IMR-90 (cell line): ENCODE results near the gene ATP5F1D. TPM values are rescaled to one million over a fixed set of nuclear protein-coding genes. Genes with fewer than 3 reads are reported as not detected.

Experiments
- ATAC-seq: fragments of 200-7000 bp; cut with Tn5 transposase; 2 replicates; pipeline ENCODE4 v1.9.1; 2020; ENCODE audit warnings: low read depth, mild to moderate bottlenecking, moderate library complexity
- BruUV-seq: library from RNA; stranded (reverse); fragments of 400-500 nt; replicated peaks from 2 replicates; lab custom pipeline; 2021; lab: Mats Ljungman, UMichigan
- CTCF ChIA-PET: fragments of 300-600 bp; formaldehyde crosslinking; extraction: SDS; loops from one replicate; lab custom pipeline; 2021; ENCODE audit warnings: antibody characterized with exemption; lab: Yijun Ruan, JAX
- POLR2A ChIA-PET: fragments of 300-600 bp; sonication (Branson Sonifier 250); formaldehyde crosslinking; loops from one replicate; lab custom pipeline; 2022; ENCODE audit warnings: antibody characterized with exemption; ENCODE audit not compliant: unreplicated experiment; lab: Charles Lee
- DNase-seq: peaks from one replicate; pipeline ENCODE4 v3.0.0; 2013
- H2AFZ ChIP-seq: replicated peaks from 2 replicates; pipeline ENCODE3; 2013; ENCODE audit warnings: low read length, mild to moderate bottlenecking; ENCODE audit not compliant: poor library complexity
- H2AK5ac ChIP-seq: 2 replicates; pipeline ENCODE4 v1.6.1; 2013; ENCODE audit warnings: low read depth, low read length, inconsistent platforms
- H2AK9ac ChIP-seq: replicated peaks from 2 replicates; pipeline ENCODE3; 2013; ENCODE audit warnings: mild to moderate bottlenecking, low read depth, low read length, moderate library complexity; ENCODE audit not compliant: poor library complexity
- H2BK120ac ChIP-seq: 2 replicates; pipeline ENCODE4 v1.6.1; 2013; ENCODE audit warnings: low read depth, low read length, inconsistent platforms
- H2BK15ac ChIP-seq: 3 replicates; pipeline ENCODE4 v1.6.1; 2013; ENCODE audit warnings: low read depth, low read length, inconsistent platforms
- H2BK20ac ChIP-seq: 2 replicates; pipeline ENCODE4 v1.6.1; 2013; ENCODE audit warnings: low read depth, mild to moderate bottlenecking, inconsistent platforms, low read length, moderate library complexity
- H2BK5ac ChIP-seq: 2 replicates; pipeline ENCODE4 v1.6.1; 2013; ENCODE audit warnings: mild to moderate bottlenecking, low read depth, low read length, inconsistent platforms; ENCODE audit not compliant: poor library complexity, severe bottlenecking
- H3K14ac ChIP-seq: replicated peaks from 2 replicates; pipeline ENCODE4 v1.6.1; 2013; ENCODE audit warnings: low read depth, low read length, inconsistent platforms
- H3K18ac ChIP-seq: 2 replicates; pipeline ENCODE4 v1.6.1; 2013; ENCODE audit warnings: low read depth, low read length, control low read depth
- H3K23ac ChIP-seq: 2 replicates; pipeline ENCODE4 v1.6.1; 2013; ENCODE audit warnings: low read depth, low read length, inconsistent platforms
- H3K27ac ChIP-seq: 2 replicates; pipeline ENCODE4 v1.5.1; 2013; ENCODE audit warnings: mild to moderate bottlenecking, control low read depth, low read length; ENCODE audit not compliant: insufficient read depth
- H3K27me3 ChIP-seq: 2 replicates; pipeline ENCODE4 v1.6.1; 2013; ENCODE audit warnings: low read length; ENCODE audit not compliant: control insufficient read depth, insufficient read depth
- H3K36me3 ChIP-seq: 2 replicates; pipeline ENCODE4 v1.6.1; 2013; ENCODE audit warnings: low read length, mixed read lengths; ENCODE audit not compliant: control insufficient read depth, insufficient read depth
- H3K4ac ChIP-seq: 2 replicates; pipeline ENCODE4 v1.6.1; 2013; ENCODE audit warnings: low read depth, low read length, inconsistent platforms
- H3K4me1 ChIP-seq: 2 replicates; pipeline ENCODE4 v1.6.1; 2013; ENCODE audit warnings: low read length, mixed read lengths; ENCODE audit not compliant: control insufficient read depth, insufficient read depth
- H3K4me2 ChIP-seq: 2 replicates; pipeline ENCODE4 v1.6.1; 2013; ENCODE audit warnings: low read depth, mild to moderate bottlenecking, control low read depth, low read length, moderate library complexity
- H3K4me3 ChIP-seq: 2 replicates; pipeline ENCODE4 v1.5.1; 2013; ENCODE audit warnings: low read depth, mild to moderate bottlenecking, control low read depth, low read length, moderate library complexity; ENCODE audit not compliant: insufficient read depth
- H3K56ac ChIP-seq: 2 replicates; pipeline ENCODE4 v1.6.1; 2013; ENCODE audit warnings: low read length, inconsistent platforms; ENCODE audit not compliant: insufficient read depth; ENCODE audit errors: extremely low read depth
- H3K79me1 ChIP-seq, 2 experiments: 2 replicates each; pipeline ENCODE4 v1.6.1; 2013; ENCODE audit warnings: low read length in 2 of 2, inconsistent platforms in 1 of 2, low read depth in 1 of 2
- H3K9ac ChIP-seq: 2 replicates; pipeline ENCODE4 v1.6.1; 2013; ENCODE audit warnings: low read depth, low read length, control low read depth
- H3K9me1 ChIP-seq: 2 replicates; pipeline ENCODE4 v1.6.1; 2013; ENCODE audit warnings: low read length, inconsistent platforms; ENCODE audit not compliant: insufficient read depth
- H3K9me3 ChIP-seq: 2 replicates; pipeline ENCODE4 v1.6.1; 2013; ENCODE audit warnings: low read length; ENCODE audit not compliant: control insufficient read depth, insufficient read depth
- H4K20me1 ChIP-seq: 2 replicates; pipeline ENCODE4 v1.6.1; 2013; ENCODE audit warnings: low read length, inconsistent platforms; ENCODE audit not compliant: insufficient read depth
- H4K5ac ChIP-seq: 2 replicates; pipeline ENCODE4 v1.6.1; 2013; ENCODE audit warnings: mild to moderate bottlenecking, low read depth, low read length, control low read depth
- H4K8ac ChIP-seq, 2 experiments: 2 replicates each; pipeline ENCODE4 v1.6.1; 2013; ENCODE audit warnings: low read depth in 2 of 2, low read length in 2 of 2, control low read depth in 1 of 2, inconsistent platforms in 1 of 2
- H4K91ac ChIP-seq: 2 replicates; pipeline ENCODE4 v1.6.1; 2013; ENCODE audit warnings: low read depth, low read length, inconsistent platforms; ENCODE audit not compliant: insufficient read depth
- BHLHE40 ChIP-seq: fragments of 150-350 bp; IDR thresholded peaks from 2 replicates; pipeline ENCODE4 v1.6.1; 2016; ENCODE audit warnings: mild to moderate bottlenecking, low read depth, low read length
- MAFK ChIP-seq: IDR thresholded peaks from 2 replicates; pipeline ENCODE4 v1.6.1; 2012; ENCODE audit warnings: low read depth, low read length, improper control_type of control experiment
- RCOR1 ChIP-seq: IDR thresholded peaks from 2 replicates; pipeline ENCODE4 v1.6.1; 2012; ENCODE audit warnings: mild to moderate bottlenecking, low read length, improper control_type of control experiment; ENCODE audit not compliant: insufficient replicate concordance
- RFX5 ChIP-seq: IDR thresholded peaks from 2 replicates; pipeline ENCODE4 v1.8.0; 2012; ENCODE audit warnings: low read depth, mild to moderate bottlenecking, low read length, moderate library complexity
- WGBS, 2 experiments: methylation state at CpG; one replicate each; pipeline versions ENCODE4 v1.1.5 to v1.1.7; 2013; ENCODE audit warnings: missing lambda C conversion rate in 2 of 2; ENCODE audit not compliant: insufficient read length in 1 of 2; ENCODE audit errors: extremely low coverage in 2 of 2; 5-methylcytosine and 5-hydroxymethylcytosine counted together
- dilution Hi-C: fragments of 300-500 bp; cut with HindIII; formaldehyde crosslinking; loops from one replicate; pipeline ENCODE4 v1.14.3; 2018; ENCODE audit warnings: low sequenced_read_pairs; ENCODE audit not compliant: unreplicated experiment
- in situ Hi-C: fragments of 300-500 bp; cut with MboI; formaldehyde crosslinking; loops from 3 replicates; pipeline ENCODE4 v1.14.3; 2019; ENCODE audit warnings: low sequenced_read_pairs, inconsistent platforms, mixed read lengths
- intact Hi-C: fragments of 100-400 bp; cut with micrococcal nuclease; formaldehyde crosslinking; loops from 2 replicates; pipeline ENCODE4 v1.10.0; 2022
- polyA plus RNA-seq, 3 experiments: library from polyadenylated mRNA; depleted of rRNA; stranded (reverse); fragments of >200 nt; gene quantifications; 2 replicates each; pipeline ENCODE4 v1.2.3, GENCODE V29; 2012; ENCODE audit warnings: low replicate concordance in 1 of 3
- total RNA-seq: library from RNA; depleted of rRNA; stranded (reverse); fragments of >200 nt; gene quantifications from 2 replicates; pipeline ENCODE4 v1.2.3, GENCODE V29; 2012

Gene ATP5F1D
- total and polyA plus RNA-seq, 2 of the 4 experiments (the other 2 are of a cell fraction), result 7.3 to 140 TPM

DNA sequence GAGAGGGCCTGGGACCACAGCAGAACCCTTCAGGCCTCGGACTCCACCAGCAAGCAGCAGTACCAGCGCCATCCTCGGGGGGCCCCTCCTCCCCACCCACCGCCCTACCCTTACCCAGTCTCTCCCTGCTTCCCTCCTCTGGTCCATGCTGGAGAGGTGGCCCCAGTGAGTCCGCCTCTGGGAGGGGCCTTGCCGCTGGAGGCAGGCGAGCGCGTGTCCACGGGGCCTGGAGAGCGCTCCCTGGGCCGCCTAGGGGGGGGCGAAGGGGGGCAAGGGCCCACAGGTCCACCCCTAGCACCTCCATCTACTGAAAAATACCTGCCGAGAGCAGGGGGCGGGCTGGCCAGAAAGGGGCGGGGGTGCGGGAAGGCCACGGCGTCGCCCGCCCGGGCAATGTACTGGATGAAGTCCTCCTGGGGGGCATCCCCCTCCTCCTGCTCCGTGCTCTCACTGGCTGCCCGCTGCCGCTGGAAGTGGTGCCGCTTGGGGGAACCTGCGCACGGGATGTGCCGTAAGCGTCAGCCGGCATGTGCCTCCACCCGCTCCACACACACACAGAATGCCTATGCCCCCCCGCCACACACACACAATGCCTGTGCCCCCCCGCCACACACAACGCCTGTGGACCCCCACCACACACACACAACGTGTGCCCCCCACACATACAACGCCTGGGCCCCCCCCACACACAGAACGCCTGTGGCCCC is 10.6 kb upstream of the ATP5F1D start:
- no peak overlapping the region for H4K8ac ChIP-seq
- H3K9ac ChIP-seq, result no peak overlapping the region
- 100% methylated on average over 1 of the region's 38 CpGs; no CpG with 5 or more reads in 1 of the 2 experiments for WGBS, 2 experiments
- H3K27ac ChIP-seq, result no peak overlapping the region
- DNase-seq, result no peak
- H3K56ac ChIP-seq, result no peak overlapping the region
- TF ChIP-seq MAFK, result no peak
- no peak for TF ChIP-seq RFX5
- no peak for TF ChIP-seq RCOR1
- TF ChIP-seq BHLHE40, result no peak
- H4K5ac ChIP-seq, result no peak overlapping the region
- H3K36me3 ChIP-seq, result peaks cover 61% of the 10 kb centered on the region
- in situ Hi-C loops, result no loop called here
- H3K9me3 ChIP-seq, result no peaks in the 10 kb centered on the region
- intact Hi-C loops, result no loop called here
- no peaks in the 10 kb centered on the region for H3K9me1 ChIP-seq
- no peak overlapping the region for H2BK15ac ChIP-seq
- peaks cover 7 to 31% of the 10 kb centered on the region in 2 experiments for H3K79me1 ChIP-seq
- BruUV-seq, result no TSS peak
- no peak overlapping the region for H3K14ac ChIP-seq
- H2BK20ac ChIP-seq, result no peak overlapping the region
- H2BK120ac ChIP-seq, result no peak overlapping the region
- no peak overlapping the region for H3K4me3 ChIP-seq
- H2AK5ac ChIP-seq, result no peak overlapping the region
- H4K91ac ChIP-seq, result no peak overlapping the region
- H2AFZ ChIP-seq, result no peak overlapping the region
- H2BK5ac ChIP-seq, result no peak overlapping the region
- H3K18ac ChIP-seq, result no peak overlapping the region
- H3K4me1 ChIP-seq, result peaks cover 14% of the 10 kb centered on the region
- no peaks in the 10 kb centered on the region for H3K27me3 ChIP-seq
- POLR2A ChIA-PET, result no interaction called here
- H3K4ac ChIP-seq, result no peak overlapping the region
- no peak overlapping the region for H3K4me2 ChIP-seq
- CTCF ChIA-PET, result no interaction called here
- ATAC-seq, result no peak
- H4K20me1 ChIP-seq, result peaks cover 33% of the 10 kb centered on the region
- H3K23ac ChIP-seq, result no peak overlapping the region
- H2AK9ac ChIP-seq, result no peak overlapping the region
- dilution Hi-C loops, result no loop called here
